IMR-90 (cell line): Measurements from ENCODE around the gene OSM. TPM values are rescaled to one million over a fixed set of nuclear protein-coding genes. Genes with fewer than 3 reads are reported as not detected.

ENCODE experiments used
- ATAC-seq: fragments of 200-7000 bp; cut with Tn5 transposase; 2 replicates; pipeline ENCODE4 v1.9.1; 2020; ENCODE audit warnings: low read depth, mild to moderate bottlenecking, moderate library complexity
- BruUV-seq: library from RNA; stranded (reverse); fragments of 400-500 nt; replicated peaks from 2 replicates; lab custom pipeline; 2021; lab: Mats Ljungman, UMichigan
- CTCF ChIA-PET: fragments of 300-600 bp; formaldehyde crosslinking; extraction: SDS; loops from one replicate; lab custom pipeline; 2021; ENCODE audit warnings: antibody characterized with exemption; lab: Yijun Ruan, JAX
- POLR2A ChIA-PET: fragments of 300-600 bp; sonication (Branson Sonifier 250); formaldehyde crosslinking; loops from one replicate; lab custom pipeline; 2022; ENCODE audit warnings: antibody characterized with exemption; ENCODE audit not compliant: unreplicated experiment; lab: Charles Lee
- DNase-seq: peaks from one replicate; pipeline ENCODE4 v3.0.0; 2013
- H2AFZ ChIP-seq: replicated peaks from 2 replicates; pipeline ENCODE3; 2013; ENCODE audit warnings: low read length, mild to moderate bottlenecking; ENCODE audit not compliant: poor library complexity
- H2AK5ac ChIP-seq: 2 replicates; pipeline ENCODE4 v1.6.1; 2013; ENCODE audit warnings: low read depth, low read length, inconsistent platforms
- H2AK9ac ChIP-seq: replicated peaks from 2 replicates; pipeline ENCODE3; 2013; ENCODE audit warnings: mild to moderate bottlenecking, low read depth, low read length, moderate library complexity; ENCODE audit not compliant: poor library complexity
- H2BK120ac ChIP-seq: 2 replicates; pipeline ENCODE4 v1.6.1; 2013; ENCODE audit warnings: low read depth, low read length, inconsistent platforms
- H2BK15ac ChIP-seq: 3 replicates; pipeline ENCODE4 v1.6.1; 2013; ENCODE audit warnings: low read depth, low read length, inconsistent platforms
- H2BK20ac ChIP-seq: 2 replicates; pipeline ENCODE4 v1.6.1; 2013; ENCODE audit warnings: low read depth, mild to moderate bottlenecking, inconsistent platforms, low read length, moderate library complexity
- H2BK5ac ChIP-seq: 2 replicates; pipeline ENCODE4 v1.6.1; 2013; ENCODE audit warnings: mild to moderate bottlenecking, low read depth, low read length, inconsistent platforms; ENCODE audit not compliant: poor library complexity, severe bottlenecking
- H3K14ac ChIP-seq: replicated peaks from 2 replicates; pipeline ENCODE4 v1.6.1; 2013; ENCODE audit warnings: low read depth, low read length, inconsistent platforms
- H3K18ac ChIP-seq: 2 replicates; pipeline ENCODE4 v1.6.1; 2013; ENCODE audit warnings: low read depth, low read length, control low read depth
- H3K23ac ChIP-seq: 2 replicates; pipeline ENCODE4 v1.6.1; 2013; ENCODE audit warnings: low read depth, low read length, inconsistent platforms
- H3K27ac ChIP-seq: 2 replicates; pipeline ENCODE4 v1.5.1; 2013; ENCODE audit warnings: mild to moderate bottlenecking, control low read depth, low read length; ENCODE audit not compliant: insufficient read depth
- H3K27me3 ChIP-seq: 2 replicates; pipeline ENCODE4 v1.6.1; 2013; ENCODE audit warnings: low read length; ENCODE audit not compliant: control insufficient read depth, insufficient read depth
- H3K36me3 ChIP-seq: 2 replicates; pipeline ENCODE4 v1.6.1; 2013; ENCODE audit warnings: low read length, mixed read lengths; ENCODE audit not compliant: control insufficient read depth, insufficient read depth
- H3K4ac ChIP-seq: 2 replicates; pipeline ENCODE4 v1.6.1; 2013; ENCODE audit warnings: low read depth, low read length, inconsistent platforms
- H3K4me1 ChIP-seq: 2 replicates; pipeline ENCODE4 v1.6.1; 2013; ENCODE audit warnings: low read length, mixed read lengths; ENCODE audit not compliant: control insufficient read depth, insufficient read depth
- H3K4me2 ChIP-seq: 2 replicates; pipeline ENCODE4 v1.6.1; 2013; ENCODE audit warnings: low read depth, mild to moderate bottlenecking, control low read depth, low read length, moderate library complexity
- H3K4me3 ChIP-seq: 2 replicates; pipeline ENCODE4 v1.5.1; 2013; ENCODE audit warnings: low read depth, mild to moderate bottlenecking, control low read depth, low read length, moderate library complexity; ENCODE audit not compliant: insufficient read depth
- H3K56ac ChIP-seq: 2 replicates; pipeline ENCODE4 v1.6.1; 2013; ENCODE audit warnings: low read length, inconsistent platforms; ENCODE audit not compliant: insufficient read depth; ENCODE audit errors: extremely low read depth
- H3K79me1 ChIP-seq, 2 experiments: 2 replicates each; pipeline ENCODE4 v1.6.1; 2013; ENCODE audit warnings: low read length in 2 of 2, inconsistent platforms in 1 of 2, low read depth in 1 of 2
- H3K9ac ChIP-seq: 2 replicates; pipeline ENCODE4 v1.6.1; 2013; ENCODE audit warnings: low read depth, low read length, control low read depth
- H3K9me1 ChIP-seq: 2 replicates; pipeline ENCODE4 v1.6.1; 2013; ENCODE audit warnings: low read length, inconsistent platforms; ENCODE audit not compliant: insufficient read depth
- H3K9me3 ChIP-seq: 2 replicates; pipeline ENCODE4 v1.6.1; 2013; ENCODE audit warnings: low read length; ENCODE audit not compliant: control insufficient read depth, insufficient read depth
- H4K20me1 ChIP-seq: 2 replicates; pipeline ENCODE4 v1.6.1; 2013; ENCODE audit warnings: low read length, inconsistent platforms; ENCODE audit not compliant: insufficient read depth
- H4K5ac ChIP-seq: 2 replicates; pipeline ENCODE4 v1.6.1; 2013; ENCODE audit warnings: mild to moderate bottlenecking, low read depth, low read length, control low read depth
- H4K8ac ChIP-seq, 2 experiments: 2 replicates each; pipeline ENCODE4 v1.6.1; 2013; ENCODE audit warnings: low read depth in 2 of 2, low read length in 2 of 2, control low read depth in 1 of 2, inconsistent platforms in 1 of 2
- H4K91ac ChIP-seq: 2 replicates; pipeline ENCODE4 v1.6.1; 2013; ENCODE audit warnings: low read depth, low read length, inconsistent platforms; ENCODE audit not compliant: insufficient read depth
- CEBPB ChIP-seq: IDR thresholded peaks from 2 replicates; pipeline ENCODE4 v1.6.1; 2012; ENCODE audit warnings: low read depth, low read length, improper control_type of control experiment
- MXI1 ChIP-seq: IDR thresholded peaks from 2 replicates; pipeline ENCODE4 v1.6.1; 2012; ENCODE audit warnings: low read depth, mild to moderate bottlenecking, low read length, moderate library complexity, borderline replicate concordance
- RCOR1 ChIP-seq: IDR thresholded peaks from 2 replicates; pipeline ENCODE4 v1.6.1; 2012; ENCODE audit warnings: mild to moderate bottlenecking, low read length, improper control_type of control experiment; ENCODE audit not compliant: insufficient replicate concordance
- WGBS, 2 experiments: methylation state at CpG; one replicate each; pipeline versions ENCODE4 v1.1.5 to v1.1.7; 2013; ENCODE audit warnings: missing lambda C conversion rate in 2 of 2; ENCODE audit not compliant: insufficient read length in 1 of 2; ENCODE audit errors: extremely low coverage in 2 of 2; 5-methylcytosine and 5-hydroxymethylcytosine counted together
- dilution Hi-C: fragments of 300-500 bp; cut with HindIII; formaldehyde crosslinking; loops from one replicate; pipeline ENCODE4 v1.14.3; 2018; ENCODE audit warnings: low sequenced_read_pairs; ENCODE audit not compliant: unreplicated experiment
- in situ Hi-C: fragments of 300-500 bp; cut with MboI; formaldehyde crosslinking; loops from 3 replicates; pipeline ENCODE4 v1.14.3; 2019; ENCODE audit warnings: low sequenced_read_pairs, inconsistent platforms, mixed read lengths
- intact Hi-C: fragments of 100-400 bp; cut with micrococcal nuclease; formaldehyde crosslinking; loops from 2 replicates; pipeline ENCODE4 v1.10.0; 2022
- polyA plus RNA-seq, 3 experiments: library from polyadenylated mRNA; depleted of rRNA; stranded (reverse); fragments of >200 nt; gene quantifications; 2 replicates each; pipeline ENCODE4 v1.2.3, GENCODE V29; 2012; ENCODE audit warnings: low replicate concordance in 1 of 3
- total RNA-seq: library from RNA; depleted of rRNA; stranded (reverse); fragments of >200 nt; gene quantifications from 2 replicates; pipeline ENCODE4 v1.2.3, GENCODE V29; 2012

OSM gene
- total and polyA plus RNA-seq, 2 of the 4 experiments (the other 2 are of a cell fraction) = not detected

- Histone ChIP-seq H3K9me1 (peaks cover 17% of the 10 kb centered on the region), H3K4me1 (peaks cover 55% of the 10 kb centered on the region), H2AK5ac (peak overlapping the region; percentile 91), H2AFZ (no peak overlapping the region), H3K9me3 (no peaks in the 10 kb centered on the region), H3K4me2 (no peak overlapping the region), H4K8ac (peak overlapping the region; percentile 51 to 98), H2BK5ac (peak overlapping the region; percentile 66), H4K91ac (peak overlapping the region; percentile 87), H3K9ac (no peak overlapping the region), H3K36me3 (peaks cover under 1% of the 10 kb centered on the region), H2AK9ac (no peak overlapping the region), H2BK15ac (peak overlapping the region; percentile 92), H3K79me1 (peaks cover 9 to 21% of the 10 kb centered on the region in 2 experiments; a peak in 3 of 4 replicates), H3K27ac (peak overlapping the region; percentile 7; the same call in 1 of the 2 replicates), H3K18ac (peak overlapping the region; percentile 50; the same call in 1 of the 2 replicates), H2BK120ac (peak overlapping the region; percentile 71; the same call in 1 of the 2 replicates), H3K27me3 (no peaks in the 10 kb centered on the region), H3K23ac (0 out of 2 replicates have a peak overlapping the region, but pooled peaks have one; percentile 64), H3K4me3 (no peak overlapping the region), H2BK20ac (peak overlapping the region; percentile 81; the same call in 1 of the 2 replicates), H4K5ac (peak overlapping the region; percentile 74), H3K14ac (peak overlapping the region; percentile 34; the same call in 1 of the 2 replicates), H3K56ac (no peak overlapping the region; the same call in 1 of the 2 replicates), H4K20me1 (no peaks in the 10 kb centered on the region), H3K4ac (peak overlapping the region; percentile 51; the same call in 1 of the 2 replicates)
- no peak for DNase-seq
- no peak for TF ChIP-seq CEBPB
- no peak for TF ChIP-seq MXI1
- no peak for TF ChIP-seq RCOR1
- CTCF ChIA-PET = no interaction called here
- intact Hi-C loops (no loop called here), in situ Hi-C loops (no loop called here), dilution Hi-C loops (no loop called here)
- WGBS, 2 experiments = 83% methylated on average over 1 of the region's 3 CpGs; no CpG with 5 or more reads in 1 of the 2 experiments
- BruUV-seq = no TSS peak
- ATAC-seq = no peak
- POLR2A ChIA-PET = interaction anchor here (0.6 kb wide), 1 partner anchor 21 kb away, joined by 3 read pairs; no protein-coding TSS in a partner anchor
These were observed 16.5 kb downstream of the OSM start for GRCh38 chr22:30250039-30250565.
